ENCODE data around the gene HIBCH.
"Not testable (repeated sequence)": the region's sequence is repeated elsewhere in the genome, so short reads cannot be mapped to it uniquely, and the experiment has no call there.

Gene HIBCH

DNA sequence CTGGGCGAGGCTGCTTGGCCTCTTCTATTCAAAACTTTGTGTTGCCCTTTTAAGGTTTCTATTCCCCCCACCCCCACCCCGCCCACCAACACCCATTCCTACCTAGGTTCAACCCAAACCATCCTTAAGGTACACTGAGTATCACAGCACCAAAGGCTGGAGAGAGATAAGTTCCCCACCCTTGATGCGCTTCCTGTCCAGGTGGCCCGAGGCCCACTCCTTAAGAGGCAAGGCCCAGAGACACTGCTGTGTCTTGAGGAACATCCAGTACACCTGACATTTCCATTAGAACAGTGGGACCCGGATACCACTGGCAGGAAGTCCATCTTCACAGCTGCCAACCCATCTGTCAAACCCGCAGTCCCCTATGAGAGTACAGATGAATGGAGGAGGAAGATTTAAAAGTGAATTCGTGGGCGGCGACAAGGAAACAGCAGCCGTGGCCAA, 23.5 kb upstream of the HIBCH start:
- no peak for DNase-seq (ENCODE audit: low read depth)

DNA sequence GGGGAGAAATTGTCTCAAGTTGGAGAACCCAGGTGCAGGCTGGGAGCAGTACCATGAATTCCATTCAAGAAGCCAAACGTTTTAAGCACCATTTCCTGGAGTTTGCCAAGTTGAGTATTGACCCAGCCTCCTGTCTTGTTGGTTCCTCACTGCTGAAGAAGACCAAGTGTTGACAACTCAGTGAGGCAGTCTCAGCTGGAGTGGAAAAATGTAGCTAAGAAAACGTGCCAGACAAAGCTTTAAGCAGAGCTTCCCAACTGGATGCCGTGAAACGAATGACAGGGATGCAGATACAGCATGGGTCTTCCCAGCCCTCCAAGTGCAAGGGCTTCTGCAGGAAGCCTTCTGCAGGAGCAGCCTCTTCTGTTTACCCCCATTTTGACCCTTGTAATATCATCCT, 23.0 kb upstream of the HIBCH start:
- no peak for DNase-seq (ENCODE audit: low read depth)

DNA sequence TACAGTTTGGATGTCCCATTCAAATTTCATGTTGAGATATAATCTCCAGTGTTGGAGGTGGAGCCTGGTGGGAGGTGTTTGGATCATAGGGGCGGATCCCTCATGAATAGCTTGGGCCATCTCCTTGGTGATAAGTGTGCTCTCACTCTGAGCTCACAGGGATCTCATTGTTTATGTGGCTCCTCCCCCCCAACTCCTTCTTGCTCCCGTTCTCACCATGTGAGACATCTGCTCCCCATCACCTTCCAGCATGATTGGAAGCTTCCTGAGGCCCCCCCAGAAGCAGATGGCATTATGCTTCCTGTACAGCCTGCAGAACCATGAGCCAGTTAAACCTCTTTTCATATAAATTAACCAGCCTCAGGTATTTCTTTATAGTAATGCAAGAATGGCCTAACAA, 20.7 kb upstream of the HIBCH start:
- peak; percentile 49 for DNase-seq (ENCODE audit: low read depth)

DNA sequence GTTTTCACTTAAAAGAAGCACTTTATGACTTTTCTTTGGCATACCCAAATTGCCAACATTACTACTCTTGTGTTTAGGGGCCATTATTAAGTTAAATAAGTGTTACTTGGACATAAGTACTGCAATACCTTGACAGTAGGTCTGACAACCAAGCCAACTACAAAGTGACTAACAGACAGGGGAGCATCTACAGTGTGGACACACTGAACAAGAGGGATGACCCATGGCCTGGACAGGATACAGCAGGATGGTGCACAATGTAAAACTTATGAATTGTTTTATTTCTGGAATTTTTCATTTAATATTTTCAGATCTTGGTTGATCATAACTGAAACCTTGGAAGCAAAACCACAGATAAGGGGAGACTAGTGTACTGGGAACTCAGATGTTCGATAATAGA, 19.8 kb upstream of the HIBCH start:
- DNase-seq (ENCODE audit: low read depth), result no peak

DNA sequence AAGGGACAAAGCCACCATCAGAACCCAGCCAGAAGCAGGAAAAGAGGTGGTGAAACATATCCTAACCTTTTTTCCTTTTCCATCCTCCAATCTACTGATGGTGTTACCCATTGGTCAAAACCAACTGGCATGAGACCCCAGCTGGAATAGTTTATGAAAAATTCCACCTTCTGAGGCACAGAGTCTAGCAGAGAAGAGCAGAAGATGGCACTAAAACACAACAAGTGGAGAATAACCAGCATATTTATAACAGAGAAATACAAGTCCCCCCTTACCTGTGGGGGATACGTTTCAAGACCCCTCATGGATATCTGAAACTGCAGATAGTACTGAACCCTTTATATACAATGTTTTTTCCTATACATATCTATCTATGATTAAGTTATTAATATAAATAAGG, 18.8 kb upstream of the HIBCH start:
- DNase-seq (ENCODE audit: low read depth), result no peak

DNA sequence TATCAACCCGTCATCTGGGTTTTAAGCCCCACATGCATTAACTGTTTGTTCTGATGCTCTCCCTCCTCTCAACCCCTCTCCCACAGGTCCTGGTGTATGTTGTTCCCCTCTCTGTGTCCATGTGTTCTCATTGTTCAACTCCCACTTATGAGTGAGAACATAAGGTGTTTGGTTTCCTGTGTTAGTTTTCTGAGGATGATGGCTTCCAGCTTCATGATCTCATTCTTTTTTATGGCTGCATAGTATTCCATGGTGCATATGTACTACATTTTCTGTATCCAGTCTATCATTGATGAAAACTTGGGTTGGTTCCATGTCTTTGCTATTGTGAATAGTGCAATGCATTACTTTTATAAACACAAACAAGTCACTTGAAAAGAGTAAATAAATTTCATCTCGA, 16.8 kb upstream of the HIBCH start:
- no peak for DNase-seq (ENCODE audit: low read depth)

DNA sequence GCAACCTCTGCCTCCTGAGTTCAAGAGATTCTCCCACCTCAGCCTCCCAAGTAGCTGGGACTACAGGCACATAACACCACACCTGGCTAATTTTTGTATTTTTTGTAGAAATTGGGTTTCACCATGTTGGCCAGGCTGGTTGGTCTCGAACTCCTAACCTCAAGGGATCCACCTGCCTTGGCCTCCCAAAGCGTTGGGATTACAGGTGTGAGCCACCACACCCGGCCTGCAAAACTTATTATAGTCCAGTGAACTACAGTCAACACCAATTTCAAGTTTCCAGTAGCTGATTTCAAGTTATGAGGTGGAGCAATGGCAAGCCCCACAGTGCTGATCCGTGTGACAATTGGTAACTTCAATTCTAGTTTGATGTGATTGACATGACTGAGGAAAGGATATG, 16.0 kb upstream of the HIBCH start:
- not testable (repeated sequence) for DNase-seq (ENCODE audit: low read depth)

DNA sequence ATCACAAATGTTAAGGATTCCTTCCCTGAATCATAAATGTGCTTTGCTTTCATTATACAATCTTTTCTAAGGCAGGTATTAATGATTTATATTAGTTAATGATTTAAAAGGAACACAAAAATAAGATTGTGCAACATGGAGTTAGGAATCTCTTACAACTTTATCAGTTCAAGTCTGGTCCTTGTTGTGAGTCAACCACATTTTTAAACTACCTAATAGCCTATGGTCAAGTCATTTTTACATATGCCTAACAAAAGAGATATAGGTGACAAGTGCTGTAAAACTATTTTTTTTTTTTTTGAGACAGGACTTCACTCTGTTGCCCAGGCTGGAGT, 15.6 kb upstream of the HIBCH start:
- peak; percentile 71 for DNase-seq (ENCODE audit: low read depth)

DNA sequence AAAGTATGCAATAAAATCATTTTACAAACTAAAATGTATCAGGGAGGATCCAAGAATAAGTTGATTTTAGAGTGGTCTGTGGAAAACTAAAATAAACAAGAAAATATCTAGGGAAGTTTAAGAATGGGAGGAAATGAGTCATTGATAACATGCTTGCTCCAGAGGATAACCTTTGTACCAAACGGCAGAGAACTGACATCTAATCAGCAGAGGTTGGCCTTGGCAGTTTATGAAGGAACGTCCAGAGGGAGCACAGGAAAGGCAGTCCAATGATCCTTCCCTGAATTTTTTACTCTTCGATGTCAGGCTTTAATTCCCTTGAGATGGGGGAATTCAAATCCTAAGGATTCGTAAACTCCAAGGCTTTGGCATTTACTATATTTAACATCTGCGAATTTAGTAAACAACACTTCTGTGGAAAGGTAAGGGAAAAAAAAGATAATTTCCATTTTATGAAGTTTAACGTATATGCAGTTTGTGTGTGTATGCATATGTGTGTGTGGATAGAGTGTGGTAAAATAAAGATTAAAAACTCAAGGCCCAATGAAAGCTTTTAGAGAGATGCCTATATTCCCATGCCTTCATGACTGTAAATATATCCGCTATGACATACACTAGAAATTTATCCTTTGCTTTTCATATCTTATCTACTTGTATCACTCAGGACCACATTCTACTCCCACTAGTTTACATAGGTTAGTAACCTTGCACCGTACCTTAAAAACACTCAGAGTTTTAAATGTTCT, 15.0 kb upstream of the HIBCH start:
- peak; percentile 46 for DNase-seq (ENCODE audit: low read depth)

DNA sequence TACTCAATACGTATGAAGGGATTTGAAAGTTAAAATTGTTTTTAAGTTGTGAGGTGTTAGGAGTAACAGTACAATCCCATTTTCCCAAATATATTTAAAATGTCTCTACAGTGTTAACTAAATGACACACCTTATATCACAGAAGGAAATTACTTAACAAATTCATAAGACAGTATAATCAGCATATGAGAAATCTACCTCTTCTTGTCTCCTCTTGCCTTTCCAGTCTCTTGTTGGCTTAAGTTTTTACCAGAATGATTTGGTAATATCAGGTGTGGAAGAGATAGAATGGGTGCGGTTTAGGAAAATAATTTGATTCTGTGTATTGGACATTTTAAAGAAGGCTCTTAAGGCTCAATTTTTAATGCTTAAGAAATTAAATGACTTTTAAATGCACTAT, 14.3 kb upstream of the HIBCH start:
- DNase-seq (ENCODE audit: low read depth), result no peak

DNA sequence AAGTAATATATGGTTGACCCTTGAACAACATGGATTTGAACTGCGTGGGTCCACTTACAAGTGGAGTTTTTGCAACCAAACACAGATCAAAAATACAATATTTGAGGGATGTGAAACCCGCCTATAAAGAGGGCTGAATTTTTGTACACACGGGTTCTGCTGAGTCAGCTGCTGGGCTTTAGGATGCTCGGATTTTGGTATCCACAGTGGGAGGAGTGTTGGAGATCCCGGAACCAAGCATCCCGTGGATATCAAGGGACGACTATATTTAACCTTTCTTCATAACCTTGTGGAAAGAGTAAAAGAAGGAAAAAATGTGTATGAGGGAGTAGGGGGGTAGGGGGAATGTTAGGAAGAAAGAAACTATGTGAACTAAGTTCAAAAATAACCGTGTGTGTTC, 13.8 kb upstream of the HIBCH start:
- no peak for DNase-seq (ENCODE audit: low read depth)

DNA sequence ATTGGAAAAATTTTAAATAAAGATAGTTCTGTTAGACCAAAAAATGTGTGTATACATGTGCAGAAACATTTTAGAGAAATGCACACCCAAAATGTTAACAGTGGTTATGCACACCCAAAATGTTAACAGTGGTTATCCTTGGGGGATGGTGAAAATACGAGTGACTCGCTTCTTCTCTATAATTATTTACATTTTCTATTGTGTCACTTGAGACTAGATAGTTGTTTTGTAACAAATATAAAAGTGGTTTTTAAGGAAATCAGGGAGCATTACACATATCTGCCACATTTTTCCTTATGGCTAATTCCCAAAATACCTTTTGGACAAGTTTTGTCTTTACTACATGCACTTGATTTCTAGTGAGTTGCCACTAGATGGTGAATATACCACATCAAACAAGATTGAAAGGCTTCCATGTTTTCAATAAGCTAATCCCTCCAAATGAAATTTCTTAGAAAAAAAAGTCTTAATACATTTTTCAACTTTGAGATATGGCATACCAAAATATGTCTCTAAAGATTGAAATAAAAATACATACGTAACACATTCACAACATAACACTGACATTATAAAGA, 9.0 kb upstream of the HIBCH start:
- DNase-seq (ENCODE audit: low read depth), result peak; percentile 29

DNA sequence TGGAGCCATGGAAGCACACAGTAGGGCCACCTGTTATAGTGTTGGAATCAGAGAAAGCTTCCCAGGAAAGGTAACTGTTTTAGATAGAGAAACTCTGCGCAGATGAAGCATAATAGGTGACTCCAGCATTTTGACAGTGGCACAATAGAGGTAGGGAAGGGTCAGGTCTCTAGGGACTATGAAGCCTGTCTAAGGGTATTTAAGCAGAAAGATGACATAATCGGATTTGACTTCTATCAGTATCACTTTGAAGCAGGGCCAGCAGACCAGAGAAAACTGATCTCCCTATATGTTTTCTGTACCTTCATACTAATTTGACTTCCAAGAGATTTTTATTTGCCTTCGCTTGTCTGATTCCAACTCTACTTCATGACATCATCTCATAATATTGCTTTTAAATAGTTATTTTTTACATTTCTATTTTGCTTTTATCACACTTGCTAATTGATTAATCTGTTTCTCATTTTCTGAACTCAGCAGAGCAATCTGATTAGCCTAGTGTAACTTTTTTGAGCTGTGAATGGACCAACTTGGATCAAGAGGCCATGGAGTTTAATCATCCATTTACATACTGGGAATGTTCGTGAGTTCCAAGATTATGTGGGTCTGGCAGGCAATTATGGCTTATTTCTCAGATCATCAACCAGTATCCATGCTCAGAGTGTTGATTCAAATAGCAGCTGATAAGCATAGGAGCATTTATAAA, 8.4 kb upstream of the HIBCH start:
- DNase-seq (ENCODE audit: low read depth), result no peak

DNA sequence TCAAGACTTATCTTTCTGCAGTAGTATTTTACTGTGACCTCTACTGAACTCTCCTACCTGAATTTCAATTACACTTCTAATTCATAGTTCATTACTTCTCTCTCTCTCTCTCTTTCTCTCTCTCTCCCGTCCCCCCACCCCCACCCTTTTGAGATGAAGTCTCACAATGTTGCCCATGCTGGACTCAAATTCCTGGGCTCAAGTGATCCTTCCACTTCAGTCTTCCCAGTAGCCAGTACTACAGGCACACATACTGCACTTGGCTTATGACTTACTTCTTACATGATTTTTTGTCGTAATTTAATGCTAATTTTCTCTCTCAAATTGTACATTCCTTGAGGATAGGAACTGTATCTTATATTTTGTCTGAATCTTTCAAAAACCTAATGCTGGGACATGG, 6.0 kb upstream of the HIBCH start:
- no peak for DNase-seq (ENCODE audit: low read depth)

DNA sequence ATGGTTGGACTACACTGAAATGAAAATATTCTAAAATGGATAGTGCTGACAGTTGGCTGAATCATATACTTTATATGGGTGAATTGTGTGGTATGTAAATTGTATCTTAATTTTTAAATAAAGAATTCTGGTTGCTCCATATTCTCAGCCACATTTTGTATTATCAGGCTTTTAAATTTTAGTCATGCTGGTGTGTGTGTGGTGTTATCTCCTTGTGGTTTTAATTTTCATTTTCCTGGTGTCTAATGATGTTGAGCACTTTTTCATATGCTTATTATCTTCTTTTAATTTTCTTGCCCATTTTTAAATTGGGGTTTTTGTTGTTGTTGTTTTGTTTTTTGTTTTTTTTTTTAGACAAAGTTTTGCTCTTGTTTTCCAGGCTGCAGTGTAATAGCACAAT, 3.8 kb upstream of the HIBCH start:
- peak; percentile 31 for DNase-seq (ENCODE audit: low read depth)

DNA sequence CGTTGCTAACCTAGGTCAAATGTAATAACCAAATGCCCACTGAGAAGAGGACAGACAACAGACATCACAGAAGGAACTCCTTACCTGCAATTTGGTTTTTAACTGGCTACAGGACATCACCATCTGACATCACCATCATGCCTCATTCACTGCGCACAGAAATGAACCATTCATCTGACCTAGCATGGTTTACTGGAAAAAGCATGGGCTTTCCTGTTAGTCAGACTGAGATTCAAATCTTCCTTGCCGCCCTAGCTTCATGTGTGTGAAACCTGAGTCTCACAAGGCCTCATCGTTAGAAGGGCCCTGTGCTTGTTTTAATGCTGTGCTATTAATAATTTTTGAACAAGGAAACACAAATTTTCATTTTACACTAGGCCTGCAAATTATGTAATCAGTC, 1.1 kb upstream of the HIBCH start:
- DNase-seq (ENCODE audit: low read depth), result no peak

DNA sequence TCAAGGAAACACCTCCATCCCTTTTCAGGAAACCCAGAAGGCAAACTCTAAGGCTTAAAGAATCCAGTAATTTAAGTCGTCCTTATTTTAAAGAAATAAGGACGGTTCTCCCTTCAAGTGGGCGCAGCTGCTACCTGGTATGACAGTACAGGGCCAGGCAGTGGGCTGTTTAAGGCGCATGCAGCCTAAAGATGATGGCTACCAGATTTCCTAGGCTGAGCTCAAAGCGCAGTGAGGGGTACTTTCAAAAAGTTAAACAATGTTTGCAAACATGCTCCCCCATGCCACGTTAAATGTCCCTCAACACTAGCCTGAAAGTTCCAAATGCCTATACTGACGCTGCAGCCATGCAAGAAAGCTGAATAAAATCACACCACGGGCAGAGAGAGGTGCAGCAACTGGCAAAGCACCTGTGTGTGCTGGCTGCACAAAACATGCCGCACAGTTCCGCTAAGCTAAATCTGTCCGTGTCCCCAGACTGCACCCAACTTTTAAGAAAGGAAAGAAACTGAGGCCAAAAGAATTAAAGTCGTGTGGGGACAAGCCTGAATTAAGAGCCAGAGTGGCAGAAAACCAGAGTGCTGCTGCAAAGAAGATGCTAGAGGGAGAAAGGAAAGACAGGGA, 583 bp downstream of the HIBCH start:
- no peak for DNase-seq (ENCODE audit: low read depth)

DNA sequence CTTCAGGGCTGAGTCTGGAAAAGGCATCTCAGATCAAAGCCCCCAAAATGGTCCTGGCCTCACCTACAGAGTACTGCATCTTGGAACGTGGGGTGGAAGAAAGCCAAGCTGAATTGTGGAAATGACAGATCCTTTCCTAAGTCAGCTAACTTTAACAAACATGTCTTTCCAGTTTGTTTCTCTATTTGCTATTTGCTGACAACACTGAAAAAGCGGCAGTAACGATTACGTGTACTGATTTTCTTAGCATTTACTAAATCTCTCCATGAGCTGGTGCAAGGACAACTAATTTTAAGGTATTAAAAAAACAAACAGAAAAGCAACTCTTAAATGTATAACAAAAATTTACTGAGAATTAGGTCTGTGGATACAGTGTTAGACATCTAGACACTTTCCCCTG, 1.1 kb downstream of the HIBCH start:
- DNase-seq (ENCODE audit: low read depth), result no peak

DNA sequence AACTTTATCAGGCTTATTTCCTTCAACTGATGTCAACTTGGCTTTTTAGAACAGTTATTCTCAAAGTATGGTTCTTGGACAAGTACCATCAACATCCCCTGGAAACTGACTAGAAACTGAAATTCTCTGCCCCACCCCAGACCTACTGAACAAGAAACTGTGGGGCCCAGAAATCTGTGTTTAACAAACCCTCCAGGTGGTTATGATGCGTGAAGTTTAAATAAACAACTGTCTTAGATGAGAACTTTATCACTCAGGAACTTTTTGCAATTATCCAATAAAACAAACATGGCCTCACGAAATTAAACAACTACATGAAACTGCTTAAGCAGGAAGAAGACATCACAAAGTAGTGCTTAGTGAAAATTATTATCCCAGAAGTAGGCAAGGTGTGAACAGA, 4.4 kb downstream of the HIBCH start:
- no peak for DNase-seq (ENCODE audit: low read depth)

DNA sequence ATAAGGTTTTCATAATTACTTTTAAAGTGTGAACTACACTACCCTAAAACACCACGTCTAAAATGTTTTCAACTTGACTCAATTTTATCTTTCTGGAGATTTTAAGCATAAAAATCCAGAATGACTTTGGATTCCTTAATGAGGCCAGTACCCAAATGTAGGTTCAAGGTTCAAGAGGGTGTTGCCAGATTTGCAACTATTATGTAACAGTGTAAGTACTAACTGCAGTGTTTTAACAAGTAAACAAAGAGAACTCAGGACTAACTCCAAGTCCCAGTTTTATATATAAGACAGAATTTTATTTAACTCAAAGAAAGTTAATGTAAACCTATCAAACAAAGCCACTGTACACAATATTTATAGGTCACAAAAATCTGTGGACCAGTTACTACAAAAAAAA, 5.7 kb downstream of the HIBCH start:
- no peak for DNase-seq (ENCODE audit: low read depth)

DNA sequence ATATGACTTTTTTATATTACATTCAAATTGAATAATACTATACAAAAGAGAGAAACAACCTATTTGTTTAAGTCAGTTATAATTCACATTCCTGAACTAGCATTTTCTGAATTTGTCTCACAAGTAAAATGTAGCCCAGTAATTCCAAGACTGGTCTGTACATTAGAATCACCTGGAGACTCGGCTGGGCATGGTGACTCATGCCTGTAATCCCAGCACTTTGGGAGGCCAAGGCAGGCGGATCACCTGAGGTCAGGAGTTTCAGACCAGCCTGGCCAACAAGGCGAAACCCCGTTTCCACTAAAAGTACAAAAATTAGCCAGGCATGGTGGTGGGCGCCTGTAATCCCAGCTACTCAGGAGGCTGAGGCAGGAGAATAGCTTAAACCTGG, 7.0 kb downstream of the HIBCH start:
- not testable (repeated sequence) for DNase-seq (ENCODE audit: low read depth)

DNA sequence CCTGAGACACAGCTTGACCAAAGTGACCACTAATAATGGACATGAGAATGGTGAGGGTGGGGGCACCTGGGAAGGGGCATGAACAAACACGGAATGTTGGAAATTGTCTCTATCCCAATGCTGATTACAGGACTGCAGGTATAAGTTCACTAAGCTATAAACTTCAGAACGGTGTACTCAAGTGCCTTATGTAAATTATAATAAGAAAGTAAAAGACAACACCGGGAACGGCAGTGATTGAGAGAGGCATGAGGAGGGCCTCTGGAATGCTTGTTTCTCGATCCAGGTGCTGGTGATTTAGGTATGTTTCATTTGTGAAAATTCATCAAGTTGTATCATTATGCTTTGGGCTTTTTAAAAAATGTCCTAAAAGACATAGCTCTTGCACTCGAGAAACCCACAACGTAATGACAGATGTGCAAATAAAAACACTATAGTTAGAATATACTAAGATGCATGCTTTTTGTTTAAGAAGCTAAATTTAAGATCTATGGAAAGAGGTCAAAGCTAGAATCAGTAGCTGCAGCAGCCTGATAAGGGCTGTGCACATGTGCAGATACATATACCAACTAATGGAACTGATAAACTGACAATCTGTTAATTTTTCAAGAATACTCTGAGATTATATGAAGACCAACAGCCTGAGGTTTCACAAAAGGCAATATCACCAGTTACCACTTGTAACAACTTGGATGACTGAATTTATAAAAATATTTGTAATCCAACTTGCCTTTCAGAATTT, 7.6 kb downstream of the HIBCH start:
- DNase-seq (ENCODE audit: low read depth), result no peak

DNA sequence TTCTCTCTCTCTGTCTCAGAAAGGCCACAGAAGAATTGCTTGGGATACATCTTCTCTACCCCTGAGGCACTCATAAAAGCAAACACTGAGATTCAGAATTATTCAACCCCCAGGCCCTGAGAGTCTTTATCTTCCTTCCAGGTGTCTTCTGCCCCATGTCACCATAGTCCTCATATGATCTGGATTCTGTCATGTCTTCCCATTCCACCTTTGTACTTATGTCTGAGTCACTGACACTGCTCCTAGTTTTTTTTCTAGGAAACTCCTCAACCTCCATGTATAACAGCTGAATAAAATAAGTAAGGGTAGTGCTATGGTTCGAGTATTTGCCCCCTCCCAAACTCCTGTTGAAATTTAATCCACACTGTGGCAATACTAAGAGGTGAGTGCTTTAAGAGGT, 11.6 kb downstream of the HIBCH start:
- DNase-seq (ENCODE audit: low read depth), result no peak
